Body of pancreas (tissue), 4 donors: ENCODE results near the gene ZFR. TPM values are rescaled to one million over a fixed set of nuclear protein-coding genes. Genes with fewer than 3 reads are reported as not detected.

Experiments
- ATAC-seq: fragments of 150-250 bp; one replicate; pipeline ENCODE4 v1.9.1; 2016
- DNase-seq, 4 donors: peaks; one replicate each; pipeline ENCODE4 v3.0.0-alpha.2; 2019
- H3K27ac ChIP-seq, 4 donors: fragments of 200-600 bp; sonication (generic); 1 replicate in 3 of 4; 2 replicates in 1 of 4; pipeline versions ENCODE4 v1.5.1 to v1.6.1; 2016 to 2019; ENCODE audit warnings: mild to moderate bottlenecking in 1 of 4, mixed read lengths in 1 of 4, moderate library complexity in 1 of 4
- H3K27me3 ChIP-seq, 2 donors: fragments of 200-600 bp; sonication (generic); one replicate each; pipeline ENCODE4 v1.6.0; 2016; ENCODE audit warnings: mild to moderate bottlenecking in 1 of 2
- H3K36me3 ChIP-seq, 2 donors: fragments of 200-600 bp; sonication (generic); replicated peaks in 1 of 2; 2 replicates each; pipeline ENCODE4 v1.5.1; 2016; ENCODE audit warnings: low read depth in 2 of 2; ENCODE audit not compliant: insufficient read depth in 1 of 2
- H3K4me1 ChIP-seq: fragments of 200-600 bp; sonication (generic); one replicate; pipeline ENCODE4 v1.6.0; 2016
- H3K4me3 ChIP-seq, 2 donors: fragments of 200-600 bp; sonication (generic); 1 replicate in 1 of 2; 2 replicates in 1 of 2; pipeline ENCODE4 v1.5.1; 2016 to 2019
- H3K9me3 ChIP-seq, 3 donors: fragments of 200-600 bp; sonication (generic); 1 replicate in 2 of 3; 2 replicates in 1 of 3; pipeline ENCODE4 v1.5.1; 2016
- POLR2A ChIP-seq, 3 donors: fragments of 450-650 bp; IDR thresholded peaks; one replicate each; pipeline ENCODE4 v1.6.1; 2016; ENCODE audit warnings: antibody characterized with exemption in 3 of 3, mild to moderate bottlenecking in 2 of 3
- WGBS, 2 donors: methylation state at CpG; one replicate each; pipeline ENCODE4 v1.1.5; 2017; 5-methylcytosine and 5-hydroxymethylcytosine counted together
- intact Hi-C: fragments of 100-400 bp; cut with DNase I; formaldehyde crosslinking; loops from one replicate; pipeline ENCODE4 v1.15.1; 2023
- total RNA-seq, 2 donors: library from RNA; depleted of rRNA; stranded (reverse); fragments of >200 nt; gene quantifications; one replicate each; pipeline ENCODE4 v1.1.0, GENCODE V29; 2016
- TF ChIP-seq, protein P1 (sequence below), 7 experiments: fragments of 450-650 bp in 4 of 7; fragments of 200-600 bp in 3 of 7; sonication (generic) in 3 of 7; IDR thresholded peaks; one replicate each; pipeline ENCODE4 v1.5.1; 2016 to 2019; ENCODE audit warnings: antibody characterized with exemption in 7 of 7

ZFR gene
- total RNA-seq, 2 donors from 2014 or later = 25.1 to 48.0 TPM

DNA sequence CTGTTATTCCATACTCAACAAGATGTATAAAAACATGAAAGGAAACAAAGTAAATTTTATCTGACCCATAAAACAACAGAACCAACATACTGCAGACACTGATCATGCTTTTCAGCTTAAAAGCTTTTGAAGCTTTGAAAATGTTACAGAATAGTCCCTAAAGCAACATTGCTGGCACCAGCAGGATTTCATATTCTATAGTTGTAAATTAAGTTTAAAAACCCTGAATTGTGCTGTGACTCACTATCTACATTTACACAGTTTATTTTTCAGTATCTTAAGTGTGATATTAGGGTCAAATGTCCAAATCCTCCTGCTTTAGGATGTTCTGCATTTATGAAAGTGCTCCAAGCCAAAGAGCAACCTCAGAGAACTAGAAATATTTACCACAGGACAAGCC is 59.9 kb downstream of the ZFR start:
- Histone ChIP-seq H3K27ac (no peak overlapping the region), H3K36me3 (peaks cover 7 to 17% of the 10 kb centered on the region in 2 donors), H3K9me3 (no peaks in the 10 kb centered on the region), H3K4me1 (no peaks in the 10 kb centered on the region), H3K27me3 (no peaks in the 10 kb centered on the region), H3K4me3 (no peak overlapping the region)
- intact Hi-C loops = no loop called here
- TF ChIP-seq, protein P1, sequence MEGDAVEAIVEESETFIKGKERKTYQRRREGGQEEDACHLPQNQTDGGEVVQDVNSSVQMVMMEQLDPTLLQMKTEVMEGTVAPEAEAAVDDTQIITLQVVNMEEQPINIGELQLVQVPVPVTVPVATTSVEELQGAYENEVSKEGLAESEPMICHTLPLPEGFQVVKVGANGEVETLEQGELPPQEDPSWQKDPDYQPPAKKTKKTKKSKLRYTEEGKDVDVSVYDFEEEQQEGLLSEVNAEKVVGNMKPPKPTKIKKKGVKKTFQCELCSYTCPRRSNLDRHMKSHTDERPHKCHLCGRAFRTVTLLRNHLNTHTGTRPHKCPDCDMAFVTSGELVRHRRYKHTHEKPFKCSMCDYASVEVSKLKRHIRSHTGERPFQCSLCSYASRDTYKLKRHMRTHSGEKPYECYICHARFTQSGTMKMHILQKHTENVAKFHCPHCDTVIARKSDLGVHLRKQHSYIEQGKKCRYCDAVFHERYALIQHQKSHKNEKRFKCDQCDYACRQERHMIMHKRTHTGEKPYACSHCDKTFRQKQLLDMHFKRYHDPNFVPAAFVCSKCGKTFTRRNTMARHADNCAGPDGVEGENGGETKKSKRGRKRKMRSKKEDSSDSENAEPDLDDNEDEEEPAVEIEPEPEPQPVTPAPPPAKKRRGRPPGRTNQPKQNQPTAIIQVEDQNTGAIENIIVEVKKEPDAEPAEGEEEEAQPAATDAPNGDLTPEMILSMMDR (IDR thresholded peaks at IDR 0.05) = no peak
- no peak for TF ChIP-seq POLR2A (IDR thresholded peaks at IDR 0.05)
- no peak for ATAC-seq
- DNase-seq = no peak

DNA sequence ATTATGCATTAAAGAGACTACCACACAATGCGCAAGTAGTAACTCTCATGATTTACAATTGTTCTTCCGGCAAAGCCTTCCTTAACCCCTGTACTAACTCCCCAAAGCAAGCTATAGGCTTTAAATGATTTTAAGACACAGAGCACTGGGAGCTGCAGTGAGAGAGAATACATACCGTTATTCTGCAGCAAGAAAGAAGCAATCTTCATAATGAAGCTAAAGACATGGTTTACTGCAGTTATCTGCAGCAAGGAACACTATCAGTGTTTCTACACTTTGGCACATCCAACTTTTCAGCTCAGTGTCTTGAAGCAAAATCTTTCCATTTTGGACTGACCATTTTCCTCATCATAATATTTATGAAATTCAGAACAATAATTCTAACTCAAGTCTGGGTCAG is 61.0 kb downstream of the ZFR start:
- DNase-seq = no peak
- H3K4me1 ChIP-seq = no peaks in the 10 kb centered on the region
- TF ChIP-seq, protein P1 (IDR thresholded peaks at IDR 0.05) = no peak
- no peak for TF ChIP-seq POLR2A (IDR thresholded peaks at IDR 0.05)
- peaks cover 7 to 10% of the 10 kb centered on the region in 2 donors for H3K36me3 ChIP-seq
- no peak overlapping the region for H3K4me3 ChIP-seq
- 74 to 77% methylated on average over 3 of the region's 3 CpGs for WGBS, 2 donors
- no peak overlapping the region for H3K27ac ChIP-seq
- ATAC-seq = no peak
- intact Hi-C loops = no loop called here
- H3K9me3 ChIP-seq = no peaks in the 10 kb centered on the region
- H3K27me3 ChIP-seq = no peaks in the 10 kb centered on the region

DNA sequence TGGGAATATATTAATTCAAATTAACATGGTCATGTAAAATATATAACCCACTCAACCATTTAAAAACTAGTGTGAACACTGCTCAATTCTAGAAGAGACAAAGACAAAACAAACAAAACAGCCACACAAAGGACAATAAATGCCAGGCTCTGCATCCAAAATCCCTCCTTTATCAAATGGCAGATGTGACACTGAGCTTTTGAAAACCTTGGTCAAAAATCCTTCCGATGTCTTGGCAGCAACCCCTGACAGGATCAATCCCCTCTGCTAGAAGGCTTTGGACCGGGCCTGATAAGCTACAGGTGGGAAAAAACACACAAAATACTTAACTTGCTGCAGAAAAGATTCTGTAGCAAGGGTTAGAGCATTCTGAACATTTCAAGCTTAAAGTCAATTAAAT is 61.5 kb downstream of the ZFR start:
- no peaks in the 10 kb centered on the region for H3K4me1 ChIP-seq
- ATAC-seq = no peak
- intact Hi-C loops = no loop called here
- peaks cover 7 to 8% of the 10 kb centered on the region in 2 donors for H3K36me3 ChIP-seq
- 20 to 32% methylated on average over 2 of the region's 2 CpGs for WGBS, 2 donors
- no peaks in the 10 kb centered on the region for H3K9me3 ChIP-seq
- H3K27me3 ChIP-seq = no peaks in the 10 kb centered on the region
- H3K4me3 ChIP-seq = no peak overlapping the region
- no peak overlapping the region for H3K27ac ChIP-seq
- no peak for DNase-seq
- TF ChIP-seq POLR2A (IDR thresholded peaks at IDR 0.05) = no peak
- TF ChIP-seq, protein P1 (IDR thresholded peaks at IDR 0.05) = no peak

DNA sequence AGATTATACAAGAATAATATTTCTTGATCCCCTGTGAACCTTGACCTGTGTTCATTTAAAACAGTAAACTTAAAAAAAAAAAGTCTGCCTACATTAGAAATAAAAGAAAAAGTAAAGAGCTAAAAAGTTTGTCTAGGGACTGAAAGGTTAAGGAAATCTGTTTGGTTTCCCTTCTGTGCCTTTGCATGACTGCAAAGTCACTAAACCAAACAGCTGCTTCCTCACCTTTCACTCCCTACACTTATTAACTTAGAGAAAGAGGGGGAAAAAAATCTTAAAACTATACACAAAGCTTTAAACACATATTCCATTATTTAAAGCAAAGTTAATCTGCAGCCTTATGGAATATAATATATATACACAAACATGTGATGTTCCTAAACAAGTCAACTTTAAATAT is 65.1 kb downstream of the ZFR start:
- Histone ChIP-seq H3K9me3 (no peaks in the 10 kb centered on the region), H3K4me3 (no peak overlapping the region), H3K27me3 (no peaks in the 10 kb centered on the region), H3K4me1 (no peaks in the 10 kb centered on the region), H3K36me3 (peaks cover 7% of the 10 kb centered on the region in 2 donors), H3K27ac (no peak overlapping the region)
- intact Hi-C loops = no loop called here
- no peak for DNase-seq
- no peak for ATAC-seq
- TF ChIP-seq, protein P1 (IDR thresholded peaks at IDR 0.05) = no peak
- no peak for TF ChIP-seq POLR2A (IDR thresholded peaks at IDR 0.05)

DNA sequence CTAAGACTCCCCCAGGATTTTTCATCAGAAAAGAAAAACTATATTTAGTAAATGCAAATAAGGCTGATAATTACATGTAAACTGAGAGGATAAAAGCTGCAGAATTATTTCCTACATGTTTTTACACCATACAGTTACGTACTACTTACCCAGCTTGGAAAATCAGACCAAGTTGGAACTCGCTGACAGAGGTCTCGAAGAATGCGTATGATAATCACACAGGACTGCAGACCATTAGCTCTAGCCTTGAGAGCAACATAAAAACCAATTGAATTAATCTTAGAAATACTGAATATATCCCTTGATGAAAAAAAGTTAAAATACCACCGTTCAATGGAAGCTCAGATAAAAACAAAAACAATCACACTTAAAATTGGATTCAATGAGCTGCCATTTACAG is 65.6 kb downstream of the ZFR start:
- intact Hi-C loops = no loop called here
- no peaks in the 10 kb centered on the region for H3K9me3 ChIP-seq
- H3K4me3 ChIP-seq = no peak overlapping the region
- TF ChIP-seq, protein P1 (IDR thresholded peaks at IDR 0.05) = no peak
- no peak for TF ChIP-seq POLR2A (IDR thresholded peaks at IDR 0.05)
- ATAC-seq (no peak), DNase-seq (no peak)
- no peaks in the 10 kb centered on the region for H3K27me3 ChIP-seq
- 66 to 74% methylated on average over 5 of the region's 5 CpGs for WGBS, 2 donors
- H3K36me3 ChIP-seq = peaks cover 7% of the 10 kb centered on the region in 2 donors
- no peak overlapping the region for H3K27ac ChIP-seq
- no peaks in the 10 kb centered on the region for H3K4me1 ChIP-seq
